ENCODE measurements around the gene DACH2.
"Not testable (repeated sequence)": the region's sequence is repeated elsewhere in the genome, so short reads cannot be mapped to it uniquely, and the experiment has no call there.

Gene DACH2

GRCh38 chrX:86148024-86148511, at the start of gene DACH2:
Gene DACH2, plus strand, starts transcription at chrX:86148451.
- DNase-seq: peak; percentile 53

- DNase-seq: no peak
Observed at GRCh38 chrX:86102341-86102740, 45.9 kb upstream of the DACH2 start.

DNA sequence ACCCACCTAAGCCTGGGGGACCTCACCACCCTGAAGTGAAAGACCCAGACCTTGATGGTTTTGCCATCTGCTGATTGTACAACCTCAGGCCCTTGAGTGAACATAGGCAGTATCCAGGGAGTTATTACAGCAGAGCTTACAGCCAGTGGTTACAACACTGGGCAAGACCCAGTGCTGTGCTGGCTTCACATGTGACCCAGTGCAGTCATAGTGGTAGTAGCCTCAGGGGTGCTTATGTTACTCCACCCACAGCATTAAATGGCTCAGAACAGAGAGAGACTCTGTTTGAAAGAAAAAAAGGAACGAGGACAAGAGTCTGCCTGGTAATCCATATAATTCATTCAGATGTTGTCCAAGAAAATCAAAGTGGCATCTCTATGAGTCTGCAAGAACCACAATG, 45.2 kb upstream of the DACH2 start:
- no peak for DNase-seq

DNA sequence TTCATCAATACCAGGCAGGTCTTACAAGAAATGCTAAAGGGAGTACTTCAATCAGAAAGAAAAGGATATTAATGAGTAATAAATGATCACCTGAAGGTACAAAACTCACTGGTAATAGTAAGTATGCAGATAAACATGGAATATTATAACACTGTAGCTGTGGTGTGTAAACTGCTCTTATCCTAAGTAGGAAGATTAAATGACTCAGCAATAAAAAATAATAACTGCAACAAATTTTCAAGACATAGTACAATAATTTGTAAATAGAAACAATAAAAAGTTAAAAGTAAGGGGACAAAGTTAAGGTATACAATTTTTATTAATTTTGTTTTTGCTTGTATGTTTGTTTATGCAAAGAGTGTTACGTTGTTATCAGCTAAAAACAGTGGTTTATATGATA, 43.7 kb upstream of the DACH2 start:
- no peak for DNase-seq

DNA sequence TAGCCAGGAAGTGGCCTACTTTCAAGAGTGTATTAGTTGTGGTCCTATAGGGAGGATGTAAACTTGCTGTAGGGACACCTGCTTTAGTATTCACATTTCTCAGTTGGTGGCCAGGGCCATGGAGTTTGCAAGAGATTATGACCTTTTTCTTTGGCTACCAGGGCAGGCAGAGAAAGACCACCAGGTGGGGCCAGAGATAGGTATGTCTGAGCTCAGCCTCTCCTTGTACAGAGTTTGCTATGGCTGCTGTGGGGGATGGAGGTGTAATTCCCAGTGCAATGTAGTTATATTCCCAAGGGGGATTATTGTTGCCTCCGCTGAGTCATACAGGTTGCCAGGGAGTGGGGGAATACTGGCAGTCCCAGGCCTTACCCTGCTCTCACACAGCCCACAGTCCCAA, 26.3 kb upstream of the DACH2 start:
- DNase-seq: no peak

DNA sequence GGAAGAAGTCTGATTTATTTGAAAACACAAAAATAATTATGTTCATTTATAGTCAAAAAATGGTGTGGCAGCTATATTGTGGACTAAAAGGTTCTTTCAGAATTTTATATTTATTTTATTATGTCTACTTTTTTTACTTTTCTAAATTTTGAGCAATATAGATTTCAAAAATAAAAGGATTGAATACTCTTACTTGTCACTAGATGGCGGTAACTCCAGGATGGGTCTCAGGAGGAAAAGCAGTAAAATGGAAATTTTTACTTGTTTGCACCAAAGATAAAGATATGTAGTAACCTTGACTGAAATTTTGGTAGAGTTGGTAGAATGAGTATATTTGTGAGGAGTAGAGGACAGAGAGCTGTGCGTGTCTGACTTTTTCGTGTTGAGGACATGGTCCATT, 14.5 kb upstream of the DACH2 start:
- no peak for DNase-seq

DNA sequence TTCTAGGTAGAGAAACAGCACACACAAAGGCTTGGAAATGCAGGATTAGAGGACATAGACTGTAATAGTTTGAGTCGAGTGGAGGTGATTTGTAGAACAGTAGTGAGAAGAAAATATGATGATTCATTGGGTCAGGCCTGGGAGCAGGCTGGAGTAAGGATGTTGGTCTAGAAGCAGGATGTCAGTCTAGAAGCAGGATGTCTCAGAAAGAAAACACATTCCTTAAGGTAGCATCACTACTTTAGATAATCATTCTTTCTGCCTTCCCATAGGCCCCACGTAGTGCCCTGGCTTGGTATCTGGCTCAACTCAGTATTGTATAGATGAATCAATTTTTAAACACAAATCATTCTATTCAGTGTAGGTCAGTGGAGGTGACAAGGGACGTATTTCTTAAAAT, 11.2 kb upstream of the DACH2 start:
- no peak for DNase-seq

DNA sequence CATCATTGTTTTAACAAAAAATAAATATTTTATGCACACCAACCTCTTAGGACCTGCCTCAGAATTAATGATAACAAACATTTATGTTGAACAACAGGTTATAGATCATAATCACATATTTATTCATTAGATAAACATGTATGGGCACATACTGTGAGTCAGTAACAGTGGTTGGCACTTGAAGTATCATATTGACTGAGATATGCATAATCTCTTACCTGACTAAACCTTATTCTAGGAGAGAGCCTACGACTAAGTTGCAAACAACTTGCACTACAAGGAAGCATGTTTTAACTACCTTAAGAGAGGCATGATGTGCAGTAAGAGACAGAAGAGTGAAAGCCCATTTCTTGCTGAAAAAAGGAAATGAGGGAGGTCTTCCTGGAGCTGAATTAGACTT, 6.5 kb upstream of the DACH2 start:
- DNase-seq: no peak

DNA sequence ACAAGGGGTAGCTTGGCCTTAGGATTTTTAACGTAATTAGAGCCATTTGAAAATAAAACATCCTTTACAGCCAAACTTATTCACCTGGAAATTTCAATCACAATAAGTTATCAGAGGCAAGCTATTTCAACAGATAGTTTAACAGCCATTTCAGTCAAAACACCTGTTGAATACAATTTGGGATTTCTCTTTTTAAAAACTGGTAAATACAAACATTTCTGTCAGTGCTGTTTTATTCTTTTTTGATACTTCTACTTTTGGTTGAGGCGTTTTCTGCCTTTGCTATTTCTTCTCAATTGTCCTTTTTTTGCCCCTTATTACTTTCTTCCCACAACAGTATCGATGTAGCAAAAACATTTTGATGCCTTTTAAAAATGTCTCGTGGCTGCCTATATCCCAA, 2.1 kb upstream of the DACH2 start:
- no peak for DNase-seq

DNA sequence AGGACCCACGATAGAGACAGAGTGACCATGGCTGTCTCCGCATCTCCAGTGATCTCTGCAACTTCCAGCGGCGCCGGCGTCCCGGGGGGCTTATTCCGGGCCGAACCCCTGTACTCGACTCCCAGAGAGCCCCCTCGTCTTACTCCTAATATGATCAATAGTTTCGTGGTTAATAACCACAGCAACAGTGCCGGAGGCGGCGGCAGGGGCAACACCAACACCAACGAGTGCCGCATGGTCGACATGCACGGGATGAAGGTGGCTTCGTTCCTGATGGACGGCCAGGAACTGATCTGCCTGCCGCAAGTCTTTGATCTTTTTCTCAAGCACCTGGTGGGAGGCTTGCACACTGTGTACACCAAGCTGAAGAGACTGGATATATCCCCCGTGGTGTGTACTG, 343 bp downstream of the DACH2 start:
- no peak for DNase-seq

DNA sequence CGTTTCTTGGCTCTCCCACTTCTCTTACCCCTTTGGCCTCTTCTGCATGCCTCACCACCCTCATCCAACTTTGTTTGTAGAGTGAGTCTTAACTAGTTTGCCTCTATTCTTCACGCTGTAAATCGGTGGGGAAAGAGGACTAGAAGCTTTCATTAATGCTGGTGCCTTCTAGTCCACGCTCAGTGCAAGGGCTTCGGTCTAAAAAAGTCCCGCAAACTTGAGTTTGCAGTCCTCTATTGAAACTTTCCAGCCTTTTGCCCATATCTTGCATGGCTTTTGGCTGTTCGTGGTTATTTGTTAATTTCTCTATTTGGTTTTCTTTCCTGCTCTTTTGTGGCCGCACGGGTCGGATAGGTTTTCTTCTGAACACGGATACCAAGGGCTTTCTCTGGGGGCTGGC, 868 bp downstream of the DACH2 start:
- no peak for DNase-seq

DNA sequence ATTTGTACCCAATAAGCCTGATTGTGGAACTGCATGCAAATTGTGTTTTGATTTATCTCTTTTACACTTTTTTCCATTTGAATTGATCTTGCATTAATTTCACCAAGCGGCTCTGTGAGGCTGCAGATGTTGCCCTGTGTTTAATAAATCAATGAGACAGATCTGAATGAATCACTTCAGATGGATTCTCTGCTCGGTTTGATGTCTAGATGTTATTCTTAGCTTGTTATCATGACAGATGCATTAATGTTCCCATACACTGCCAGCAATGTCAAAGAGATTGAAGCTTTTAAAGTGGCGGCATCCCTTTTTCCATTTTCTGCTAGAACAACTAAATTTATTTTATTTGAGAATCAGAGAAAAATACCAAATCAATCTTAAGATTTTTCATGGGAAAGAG, 6.3 kb downstream of the DACH2 start:
- DNase-seq: no peak

GRCh38 chrX:86171366-86171765, 23.1 kb downstream of the DACH2 start:
- DNase-seq: no peak

DNA sequence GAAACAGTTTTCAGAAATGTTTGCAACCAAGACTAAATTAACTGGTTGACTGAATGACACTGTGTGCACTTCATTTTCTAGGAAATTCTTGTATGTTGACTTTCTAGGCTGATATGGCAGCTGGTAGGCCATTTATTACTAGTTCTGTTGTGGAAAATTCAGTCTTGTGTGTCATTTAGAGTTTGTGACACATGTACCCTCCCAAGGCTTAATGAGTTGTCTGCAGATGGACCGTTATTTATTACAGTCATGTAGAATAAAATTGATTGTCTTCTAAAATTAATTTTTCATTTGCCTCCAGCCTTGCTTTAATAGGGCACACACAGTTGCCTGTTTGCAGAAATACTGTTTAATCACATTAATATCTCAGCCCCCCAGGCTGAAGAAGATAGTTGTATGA, 30.7 kb downstream of the DACH2 start:
- no peak for DNase-seq

DNA sequence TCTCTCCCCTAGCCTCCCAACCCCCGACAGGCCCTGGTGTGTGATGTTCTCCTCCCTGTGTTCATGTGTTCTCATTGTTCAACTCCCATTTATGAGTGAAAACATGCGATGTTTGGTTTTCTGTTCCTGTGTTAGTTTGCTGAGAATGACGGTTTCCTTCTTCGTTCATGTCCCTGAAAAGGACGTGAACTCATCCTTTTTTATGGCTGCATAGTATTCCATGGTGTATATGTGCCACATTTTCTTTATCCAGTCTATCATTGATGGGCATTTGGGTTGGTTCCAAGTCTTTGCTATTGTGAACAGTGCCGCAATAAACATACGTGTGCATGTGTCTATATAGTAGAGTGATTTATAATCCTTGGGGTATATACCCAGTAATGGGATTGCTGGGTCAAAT, 33.1 kb downstream of the DACH2 start:
- DNase-seq: not testable (repeated sequence)

DNA sequence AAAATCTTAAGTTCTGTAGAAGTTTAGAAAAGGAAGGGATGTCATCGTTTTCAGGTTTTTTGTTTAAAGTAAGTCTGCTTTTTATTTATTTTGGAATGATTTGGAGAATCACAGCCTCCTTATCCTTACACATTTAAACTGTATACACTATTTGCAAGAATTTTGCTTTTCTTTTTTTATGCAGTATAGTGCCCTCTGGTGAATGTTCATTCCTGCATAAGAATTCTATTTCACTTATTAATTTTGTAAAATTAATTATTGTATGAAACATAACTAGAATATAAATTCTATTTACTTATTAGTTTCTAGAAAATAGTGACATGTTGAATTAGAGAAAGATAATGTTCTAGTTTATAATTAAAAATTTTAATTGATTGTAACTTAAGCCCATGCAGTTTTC, 44.6 kb downstream of the DACH2 start:
- no peak for DNase-seq

GRCh38 chrX:86194758-86195157, 46.5 kb downstream of the DACH2 start:
- no peak for DNase-seq

- no peak for DNase-seq
Observed at GRCh38 chrX:86195343-86195742, 47.1 kb downstream of the DACH2 start.

DNA sequence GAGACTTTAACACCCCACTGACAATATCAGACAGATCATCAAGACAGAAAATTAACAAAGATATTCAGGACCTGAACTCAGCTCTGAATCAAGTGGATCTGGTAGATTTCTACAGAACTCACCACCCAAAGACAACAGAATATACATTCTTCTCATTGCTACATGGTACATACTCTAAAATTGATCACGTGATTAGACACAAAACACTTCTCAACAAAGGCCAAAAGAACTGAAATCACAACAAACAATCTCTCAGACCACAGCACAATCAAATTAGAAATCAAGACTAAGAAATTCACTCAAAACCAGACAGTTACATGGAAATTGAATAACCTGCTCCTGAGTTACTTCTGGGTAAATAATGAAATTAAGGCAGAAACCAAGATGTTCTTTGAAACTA, 49.6 kb downstream of the DACH2 start:
- no peak for DNase-seq

GRCh38 chrX:86210772-86211171, 62.5 kb downstream of the DACH2 start:
- no peak for DNase-seq

- no peak for DNase-seq
Observed at GRCh38 chrX:86215260-86215659, 67.0 kb downstream of the DACH2 start.

DNA sequence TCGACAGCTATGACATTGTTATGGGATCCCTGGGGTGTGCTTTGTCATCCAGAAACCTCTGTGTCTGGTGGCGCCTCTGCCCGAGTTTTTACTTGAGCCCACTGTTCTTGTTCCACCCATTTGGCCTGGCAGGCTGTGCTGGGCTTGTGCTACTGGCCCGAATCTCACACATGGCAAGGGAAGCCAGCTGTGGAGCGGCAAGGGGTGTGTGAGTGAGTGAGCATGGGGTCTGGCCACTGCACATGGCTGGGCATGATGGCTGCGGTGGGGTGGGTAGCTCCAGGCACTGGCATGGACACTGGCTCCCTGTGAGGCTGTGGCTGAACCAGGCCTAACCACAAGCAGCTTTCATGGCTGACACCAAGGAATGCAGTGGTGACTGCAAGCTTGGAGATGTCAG, 89.2 kb downstream of the DACH2 start:
- no peak for DNase-seq

- DNase-seq: no peak
Observed at GRCh38 chrX:86241547-86241946, 93.3 kb downstream of the DACH2 start.

- DNase-seq: no peak
Observed at GRCh38 chrX:86263526-86263925, 115.3 kb downstream of the DACH2 start.

GRCh38 chrX:86295293-86295692, 147.0 kb downstream of the DACH2 start:
- no peak for DNase-seq

GRCh38 chrX:86322913-86323312, 174.7 kb downstream of the DACH2 start:
- no peak for DNase-seq

Data from stimulated activated CD4-positive, alpha-beta T cell treated with anti-CD3 and anti-CD28 coated beads, Interleukin-1b, Interleukin-23, amount 100 ng/mL, for 48 hours (primary cell).